ENCODE data around the gene LTBP3.

DNA sequence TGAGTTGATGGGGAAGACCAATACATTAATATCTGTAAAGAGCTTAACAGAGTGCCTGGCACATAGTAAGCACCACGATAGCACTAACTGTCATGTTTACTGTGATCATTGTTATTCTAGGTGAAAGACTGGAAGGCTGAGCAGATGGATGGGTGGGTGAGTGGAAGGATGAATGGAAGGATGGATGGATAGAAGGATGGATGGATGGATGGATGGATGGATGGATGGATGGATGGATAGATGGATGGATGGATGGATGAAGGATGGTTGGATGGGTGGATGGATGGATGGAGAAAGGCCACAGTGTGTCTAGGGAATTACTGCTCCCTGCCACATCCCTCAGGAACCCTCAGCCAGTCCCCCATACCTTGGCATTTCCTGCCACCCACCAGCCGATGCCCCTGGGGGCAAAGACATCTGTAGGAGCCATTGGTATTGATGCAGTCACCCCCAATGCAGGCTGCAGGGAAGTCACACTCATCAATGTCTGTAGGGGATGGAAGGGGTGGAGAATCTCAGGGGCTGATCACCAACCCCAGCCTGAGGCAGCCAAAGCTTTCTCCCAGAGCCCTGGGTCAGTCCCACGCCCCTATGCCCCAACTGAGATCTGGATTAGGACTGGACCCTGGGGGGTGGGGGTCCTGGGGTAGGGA lies 15.3 kb downstream of the LTBP3 start:
- TF ChIP-seq, protein P1, sequence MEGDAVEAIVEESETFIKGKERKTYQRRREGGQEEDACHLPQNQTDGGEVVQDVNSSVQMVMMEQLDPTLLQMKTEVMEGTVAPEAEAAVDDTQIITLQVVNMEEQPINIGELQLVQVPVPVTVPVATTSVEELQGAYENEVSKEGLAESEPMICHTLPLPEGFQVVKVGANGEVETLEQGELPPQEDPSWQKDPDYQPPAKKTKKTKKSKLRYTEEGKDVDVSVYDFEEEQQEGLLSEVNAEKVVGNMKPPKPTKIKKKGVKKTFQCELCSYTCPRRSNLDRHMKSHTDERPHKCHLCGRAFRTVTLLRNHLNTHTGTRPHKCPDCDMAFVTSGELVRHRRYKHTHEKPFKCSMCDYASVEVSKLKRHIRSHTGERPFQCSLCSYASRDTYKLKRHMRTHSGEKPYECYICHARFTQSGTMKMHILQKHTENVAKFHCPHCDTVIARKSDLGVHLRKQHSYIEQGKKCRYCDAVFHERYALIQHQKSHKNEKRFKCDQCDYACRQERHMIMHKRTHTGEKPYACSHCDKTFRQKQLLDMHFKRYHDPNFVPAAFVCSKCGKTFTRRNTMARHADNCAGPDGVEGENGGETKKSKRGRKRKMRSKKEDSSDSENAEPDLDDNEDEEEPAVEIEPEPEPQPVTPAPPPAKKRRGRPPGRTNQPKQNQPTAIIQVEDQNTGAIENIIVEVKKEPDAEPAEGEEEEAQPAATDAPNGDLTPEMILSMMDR (conservative IDR thresholded peaks at IDR 0.05; ENCODE audit: low read depth, low read length) = no peak
- TF ChIP-seq EZH2 (IDR thresholded peaks at IDR 0.05; ENCODE audit: borderline replicate concordance, low read depth, low read length, poor library complexity, severe bottlenecking) = no peak
